ENCODE data around the gene CKAP2.
A peak's percentile ranks its signal among the peaks of the same experiment; 100 is the strongest.
"Not testable (repeated sequence)": the region's sequence is repeated elsewhere in the genome, so short reads cannot be mapped to it uniquely, and the experiment has no call there.

Gene CKAP2

GRCh38 chr13:52455677-52456041 is 381 bp downstream of the CKAP2 start:
- peak overlapping the region; percentile 83 for H3K27ac ChIP-seq
- TF ChIP-seq CTCF (conservative IDR thresholded peaks at IDR 0.05) = no peak

GRCh38 chr13:52459668-52460067 is 4.4 kb downstream of the CKAP2 start:
- no peak overlapping the region for H3K27ac ChIP-seq
- TF ChIP-seq CTCF (conservative IDR thresholded peaks at IDR 0.05) = no peak

GRCh38 chr13:52461265-52461664 is 6.0 kb downstream of the CKAP2 start:
- no peak overlapping the region for H3K27ac ChIP-seq
- TF ChIP-seq CTCF (conservative IDR thresholded peaks at IDR 0.05) = no peak

GRCh38 chr13:52463526-52463925 is 8.2 kb downstream of the CKAP2 start:
- H3K27ac ChIP-seq = no peak overlapping the region
- TF ChIP-seq CTCF (conservative IDR thresholded peaks at IDR 0.05) = no peak

GRCh38 chr13:52468487-52468886 is 13.2 kb downstream of the CKAP2 start:
- H3K27ac ChIP-seq = not testable (repeated sequence)

- not testable (repeated sequence) for H3K27ac ChIP-seq
Observed at GRCh38 chr13:52480677-52481428, 25.6 kb downstream of the CKAP2 start.

- H3K27ac ChIP-seq = not testable (repeated sequence)
Observed at GRCh38 chr13:52487078-52487477, 31.8 kb downstream of the CKAP2 start.

GRCh38 chr13:52488763-52489162 is 33.5 kb downstream of the CKAP2 start:
- not testable (repeated sequence) for H3K27ac ChIP-seq

GRCh38 chr13:52491015-52491414 is 35.7 kb downstream of the CKAP2 start:
- not testable (repeated sequence) for H3K27ac ChIP-seq

- not testable (repeated sequence) for H3K27ac ChIP-seq
Observed at GRCh38 chr13:52494241-52494640, 39.0 kb downstream of the CKAP2 start.

- not testable (repeated sequence) for H3K27ac ChIP-seq
Observed at GRCh38 chr13:52497979-52498378, 42.7 kb downstream of the CKAP2 start.

- H3K27ac ChIP-seq = not testable (repeated sequence)
Observed at GRCh38 chr13:52502277-52502676, 47.0 kb downstream of the CKAP2 start.

GRCh38 chr13:52505843-52506242 is 50.6 kb downstream of the CKAP2 start:
- H3K27ac ChIP-seq = not testable (repeated sequence)

- not testable (repeated sequence) for H3K27ac ChIP-seq
Observed at GRCh38 chr13:52509532-52509931, 54.3 kb downstream of the CKAP2 start.

- H3K27ac ChIP-seq = not testable (repeated sequence)
Observed at GRCh38 chr13:52510221-52510797, 55.0 kb downstream of the CKAP2 start.

GRCh38 chr13:52511598-52511997 is 56.3 kb downstream of the CKAP2 start:
- H3K27ac ChIP-seq = not testable (repeated sequence)

- not testable (repeated sequence) for H3K27ac ChIP-seq
Observed at GRCh38 chr13:52513957-52514596, 58.8 kb downstream of the CKAP2 start.

Data from VCaP (cell line).